GM19468 (cell line): ENCODE results near the gene ABHD3.
A peak's percentile ranks its signal among the peaks of the same experiment; 100 is the strongest.
"Not testable (repeated sequence)": the region's sequence is repeated elsewhere in the genome, so short reads cannot be mapped to it uniquely, and the experiment has no call there.

ENCODE experiments used
- ATAC-seq: cut with Tn5 transposase; IDR thresholded peaks from one replicate; pipeline ENCODE4 v1.9.1; 2021; ENCODE audit warnings: mild to moderate bottlenecking, moderate library complexity, moderate number of reproducible peaks; ENCODE audit not compliant: unreplicated experiment; ENCODE audit errors: extremely low read depth

The ABHD3 gene, protein sequence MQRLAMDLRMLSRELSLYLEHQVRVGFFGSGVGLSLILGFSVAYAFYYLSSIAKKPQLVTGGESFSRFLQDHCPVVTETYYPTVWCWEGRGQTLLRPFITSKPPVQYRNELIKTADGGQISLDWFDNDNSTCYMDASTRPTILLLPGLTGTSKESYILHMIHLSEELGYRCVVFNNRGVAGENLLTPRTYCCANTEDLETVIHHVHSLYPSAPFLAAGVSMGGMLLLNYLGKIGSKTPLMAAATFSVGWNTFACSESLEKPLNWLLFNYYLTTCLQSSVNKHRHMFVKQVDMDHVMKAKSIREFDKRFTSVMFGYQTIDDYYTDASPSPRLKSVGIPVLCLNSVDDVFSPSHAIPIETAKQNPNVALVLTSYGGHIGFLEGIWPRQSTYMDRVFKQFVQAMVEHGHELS

DNA sequence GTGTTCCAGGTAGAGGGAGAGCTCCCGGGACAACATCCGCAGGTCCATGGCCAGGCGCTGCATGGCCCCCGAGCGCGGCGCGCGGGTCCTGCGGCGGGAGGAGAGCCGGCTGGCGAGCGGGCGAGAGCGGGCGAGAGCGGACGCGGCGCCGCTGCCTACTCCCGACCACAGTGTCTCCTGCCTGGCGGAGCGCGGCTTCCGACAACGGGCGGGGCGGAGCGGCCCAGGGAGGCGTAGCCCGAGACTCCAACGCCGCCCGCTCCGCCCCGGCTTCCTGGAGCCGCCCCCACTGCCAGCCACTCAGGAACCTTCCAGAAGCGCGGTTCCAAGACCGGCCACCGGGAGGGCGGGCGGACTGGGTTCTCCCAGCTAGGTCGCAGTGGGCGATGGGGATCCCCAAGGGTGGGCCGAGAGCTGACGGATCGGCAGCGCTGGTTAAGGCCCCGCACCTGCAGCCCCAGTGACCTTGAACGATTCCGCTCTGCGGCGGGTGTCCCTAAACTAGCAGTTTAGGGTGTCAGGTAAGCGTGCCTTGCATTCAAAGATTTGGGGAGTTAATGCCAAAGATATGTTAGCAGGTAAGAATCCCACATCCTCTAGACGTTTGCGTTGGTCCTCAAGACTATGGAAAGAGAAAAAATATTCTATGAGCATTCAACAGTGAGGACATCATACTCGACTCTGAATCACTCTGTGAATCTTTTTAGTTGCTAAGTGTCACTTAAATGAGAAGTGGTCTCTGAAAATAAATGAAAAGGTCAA, at the start of gene ABHD3:
TSS of gene ABHD3 (minus strand) at position 172 of the 762 bp plus-strand sequence. CDS start at position 63, 109 bp downstream.
- peak; percentile 83 for ATAC-seq

DNA sequence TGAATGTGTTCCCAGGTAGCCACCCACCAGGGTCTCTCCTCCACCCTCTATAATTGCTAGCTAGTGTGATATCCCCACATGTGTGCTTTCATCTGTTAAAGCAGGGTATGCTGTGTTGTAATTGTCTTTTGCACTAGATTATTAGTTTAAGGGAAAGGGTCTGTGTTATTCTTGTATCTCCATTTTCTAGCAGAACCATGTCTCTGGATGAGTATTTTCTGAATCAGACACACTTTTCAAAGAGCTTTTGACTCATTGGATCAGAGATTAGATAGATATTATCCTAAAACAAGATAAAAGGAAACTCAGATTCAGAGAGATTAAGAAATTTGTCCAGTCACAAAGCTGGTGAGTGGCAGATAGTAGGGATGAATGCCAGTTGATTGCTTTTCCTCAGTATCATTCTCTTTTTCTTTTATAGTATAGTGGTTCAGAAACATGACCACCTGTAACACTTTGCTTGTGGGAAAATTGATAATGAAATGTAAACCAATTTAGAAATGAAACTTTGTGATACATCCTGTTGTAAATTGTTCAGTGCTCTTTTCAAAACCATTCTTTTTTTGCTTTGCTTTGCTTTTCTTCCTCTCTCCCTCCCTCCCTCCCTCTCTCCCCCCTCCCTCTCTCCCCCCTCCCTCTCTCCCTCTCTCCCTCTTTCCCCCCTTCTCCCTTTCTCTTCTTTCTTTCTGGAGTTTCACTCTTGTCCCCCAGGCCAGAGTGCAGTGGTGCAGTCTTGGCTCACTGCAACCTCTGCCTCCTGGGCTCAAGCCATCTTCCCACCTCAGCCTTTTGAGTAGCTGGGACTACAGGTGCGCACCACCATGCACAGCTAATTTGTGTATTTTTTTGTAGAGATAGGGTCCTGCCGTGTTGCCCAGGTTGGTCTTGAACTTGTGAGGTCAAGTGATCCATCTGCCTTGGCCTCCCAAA, 43.5 kb upstream of the ABHD3 start:
- ATAC-seq, result no peak

DNA sequence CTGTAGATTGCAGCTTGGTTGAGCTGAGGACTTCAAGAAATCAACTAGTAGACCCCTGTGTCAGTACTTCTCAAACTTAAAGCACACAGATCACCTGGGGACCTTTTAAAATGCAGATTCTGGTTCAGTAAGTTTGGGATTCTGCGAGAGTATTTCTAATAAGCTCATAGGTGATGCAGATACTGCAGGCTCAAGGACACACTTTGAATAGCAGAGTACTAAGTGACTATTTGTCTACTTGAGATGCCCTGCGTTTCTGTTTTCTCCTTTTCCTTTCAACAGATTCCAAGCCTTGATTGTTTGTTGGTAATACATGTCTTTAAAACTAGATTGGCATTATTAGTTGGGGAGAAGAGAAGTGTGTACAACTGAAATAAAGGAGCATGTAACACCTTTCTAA, 42.7 kb upstream of the ABHD3 start:
- ATAC-seq, result no peak

DNA sequence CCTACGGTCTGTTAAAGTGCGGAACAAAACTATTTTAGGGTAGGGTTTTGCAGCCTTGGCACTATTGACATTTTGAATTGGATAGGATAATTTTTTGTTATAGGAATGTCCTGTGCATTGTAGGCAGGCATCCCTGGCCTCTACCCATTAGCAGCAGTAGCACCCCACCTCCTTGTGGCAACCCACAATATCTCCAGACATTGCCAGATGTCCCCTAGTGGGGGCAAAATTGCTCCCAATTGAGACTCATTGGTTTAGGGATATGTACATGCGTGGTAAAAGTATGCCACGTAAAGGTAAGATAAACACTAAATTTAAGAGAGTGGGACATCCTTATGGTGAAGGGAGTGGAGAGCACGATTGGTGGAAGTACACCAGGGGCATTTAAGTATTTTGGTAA, 40.7 kb upstream of the ABHD3 start:
- ATAC-seq, result no peak

DNA sequence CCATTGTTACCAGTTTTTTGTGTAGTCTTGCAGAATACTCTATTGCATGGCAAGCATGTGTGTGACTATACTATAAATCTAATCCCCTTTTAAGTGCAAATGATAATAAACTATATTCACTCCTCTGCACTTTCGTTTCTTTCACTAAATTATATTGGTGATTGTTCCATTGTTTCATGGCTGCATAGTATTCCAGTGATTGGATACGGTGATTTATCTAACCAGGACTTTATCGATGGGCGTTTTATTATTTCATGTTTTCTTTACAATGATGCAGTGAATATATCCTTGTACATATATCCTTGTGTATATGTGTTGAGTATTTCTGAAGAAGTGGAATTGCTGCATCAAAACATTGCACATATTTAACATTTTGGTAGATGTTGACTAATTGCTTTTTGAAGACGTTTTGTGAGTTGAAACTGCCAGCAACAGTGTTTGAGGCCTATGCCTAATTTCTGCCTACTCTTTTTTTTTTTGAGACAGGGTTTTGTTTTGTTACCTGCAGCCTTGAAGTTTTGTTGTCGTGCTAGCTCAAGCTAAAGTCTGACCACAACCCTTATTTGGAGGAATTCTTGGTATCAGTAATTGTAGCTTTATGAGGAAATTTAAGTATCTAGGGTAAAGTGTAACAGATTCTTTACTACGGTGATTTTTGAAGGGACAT, 38.7 kb upstream of the ABHD3 start:
- no peak for ATAC-seq

DNA sequence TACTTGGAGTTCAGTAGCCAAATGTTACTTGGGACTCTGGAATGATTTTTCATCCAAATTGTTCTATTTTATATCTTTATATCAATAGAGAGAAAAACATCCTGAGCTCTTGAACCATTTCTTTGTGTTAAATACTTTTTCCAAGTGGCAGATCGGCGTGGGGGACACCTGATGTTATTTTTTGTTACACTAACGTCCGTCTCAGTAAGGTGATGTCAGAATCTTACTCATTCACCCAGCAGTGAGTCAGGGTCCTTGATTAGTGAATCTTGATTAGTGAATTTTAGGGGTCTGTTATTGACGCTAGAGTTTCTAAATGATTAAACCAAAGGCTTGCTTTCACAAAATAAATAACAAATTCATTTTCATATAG, 37.7 kb upstream of the ABHD3 start:
- ATAC-seq, result no peak

DNA sequence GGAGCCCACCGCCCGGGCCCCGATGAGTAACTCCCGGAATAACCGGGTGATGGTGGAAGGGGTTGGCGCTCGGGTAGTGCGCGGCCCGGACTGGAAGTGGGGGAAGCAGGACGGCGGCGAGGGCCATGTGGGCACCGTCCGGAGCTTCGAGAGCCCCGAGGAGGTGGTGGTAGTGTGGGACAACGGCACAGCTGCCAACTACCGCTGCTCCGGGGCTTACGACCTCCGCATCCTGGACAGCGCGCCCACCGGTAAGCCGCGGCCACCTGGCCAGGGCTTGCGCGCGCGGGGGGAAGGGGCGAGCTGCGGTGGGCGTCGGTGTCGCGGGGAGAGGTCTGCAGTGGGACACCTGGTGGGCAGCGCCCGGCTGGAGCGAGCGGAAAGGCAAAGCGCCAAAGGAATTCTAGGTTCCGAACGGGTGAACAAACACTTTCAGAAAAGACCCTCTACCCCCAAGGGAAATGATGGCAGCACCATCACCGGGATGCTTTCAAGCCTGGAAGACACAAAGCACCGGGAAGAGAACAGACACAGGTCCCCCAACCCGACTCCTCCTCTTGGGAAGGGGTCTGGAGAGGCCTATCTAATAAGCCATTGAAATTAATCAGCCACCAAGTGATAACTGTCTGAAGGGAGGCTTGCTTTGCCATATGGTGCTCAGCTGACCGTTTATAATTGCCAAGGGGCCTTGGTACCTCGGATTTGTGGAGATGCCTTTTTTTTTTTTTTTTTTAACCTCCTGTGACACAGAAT, 37.2 kb upstream of the ABHD3 start:
- ATAC-seq, result no peak

DNA sequence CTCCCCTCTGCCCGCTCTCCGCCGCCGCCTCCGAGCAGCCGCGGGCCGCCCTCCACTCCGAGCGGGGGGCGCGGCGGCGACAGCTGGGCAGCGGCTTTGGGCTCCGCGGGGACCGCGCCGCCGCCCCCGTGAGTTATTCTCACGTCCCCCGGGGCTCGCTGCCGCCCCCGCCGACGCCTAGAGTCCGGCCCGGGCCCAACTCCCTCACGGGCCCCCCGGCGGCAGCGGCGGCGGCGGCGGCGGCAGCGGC, 36.7 kb upstream of the ABHD3 start:
- ATAC-seq, result no peak

DNA sequence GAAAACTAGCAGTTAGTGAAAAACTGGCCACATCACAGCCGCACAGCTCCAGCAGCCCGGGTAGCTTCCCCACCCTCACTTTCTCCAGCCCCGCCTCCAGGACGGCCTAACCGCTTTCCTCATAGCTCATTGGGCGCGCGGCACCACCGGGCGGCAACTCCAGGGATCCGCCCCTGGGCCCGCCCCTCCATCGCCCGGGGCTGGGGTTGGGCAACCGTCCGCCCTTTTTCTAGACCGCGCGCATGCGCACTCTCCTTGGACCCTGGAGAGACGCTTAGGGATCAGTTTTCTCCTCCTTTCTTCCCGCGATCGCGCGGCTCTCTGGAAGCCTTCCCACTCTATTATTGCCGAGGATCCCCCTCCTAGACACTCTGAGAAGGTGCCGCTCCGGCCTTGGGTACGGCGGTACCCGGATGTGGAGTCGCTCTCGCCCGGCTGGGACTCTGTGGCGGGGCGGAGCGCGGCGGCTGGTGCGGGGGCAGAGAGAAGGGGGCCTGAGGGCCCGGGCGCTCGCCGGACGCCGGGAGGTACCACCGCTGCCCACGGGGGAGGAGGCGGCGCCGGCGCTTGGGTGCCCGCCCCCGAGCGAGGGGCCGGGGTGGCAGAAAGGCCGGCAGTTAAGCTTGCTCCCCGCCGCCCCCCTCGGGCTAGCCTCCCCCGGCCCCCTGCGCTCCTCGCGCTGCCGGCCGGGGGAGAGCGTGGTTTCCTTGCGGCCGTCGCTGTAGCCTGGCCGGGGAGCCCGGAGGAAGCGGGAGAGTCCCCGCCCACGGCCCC, 36.2 kb upstream of the ABHD3 start, which contains the start of gene MIB1:
TSS of gene MIB1 (plus strand) at position 255 of the 774 bp plus-strand sequence. CDS start 792 bp downstream, outside the sequence.
- ATAC-seq, result peak; percentile 93

DNA sequence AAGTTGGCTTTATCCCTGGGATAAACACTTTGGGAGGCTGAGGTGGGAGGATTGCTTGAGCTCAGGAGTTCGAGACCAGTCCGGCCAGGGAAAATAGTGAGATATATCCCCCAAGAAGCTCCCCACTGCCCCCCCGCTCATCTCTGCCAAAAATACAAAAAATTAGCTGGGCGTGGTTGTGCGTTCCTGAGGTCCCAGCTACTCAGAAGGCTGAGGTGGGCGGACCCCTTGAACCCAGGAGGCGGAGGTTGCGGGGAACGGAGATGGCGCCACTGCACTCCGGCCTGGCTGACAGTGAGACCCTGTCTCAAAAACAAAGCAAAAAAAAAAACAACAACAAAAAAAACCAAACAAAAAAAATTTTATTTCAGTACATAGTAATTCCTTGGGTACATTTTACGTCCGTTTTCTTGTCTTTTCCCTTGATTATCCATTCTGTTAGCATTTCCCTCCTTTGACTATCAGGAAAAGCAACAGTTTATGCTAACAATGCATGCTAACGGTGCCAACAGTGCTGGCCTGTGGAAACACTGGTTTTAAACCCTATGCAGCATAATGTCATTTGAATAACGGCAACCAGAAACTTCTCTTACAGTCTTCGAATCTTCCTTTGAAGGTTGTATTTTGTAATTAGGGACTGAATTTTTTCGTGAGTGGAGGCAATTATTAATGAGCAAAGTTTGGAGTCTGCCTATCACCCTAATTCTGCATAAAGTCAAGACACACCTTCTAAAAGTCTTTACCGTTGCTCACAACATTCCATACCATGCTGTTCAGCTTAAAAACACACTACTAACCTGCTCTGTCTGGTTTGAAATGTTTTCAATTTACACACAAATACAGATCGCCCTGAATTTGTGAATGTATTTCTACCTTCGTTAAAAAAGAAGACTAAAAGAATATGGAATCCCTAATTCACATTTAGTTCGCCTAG, 35.3 kb upstream of the ABHD3 start:
- no peak for ATAC-seq

DNA sequence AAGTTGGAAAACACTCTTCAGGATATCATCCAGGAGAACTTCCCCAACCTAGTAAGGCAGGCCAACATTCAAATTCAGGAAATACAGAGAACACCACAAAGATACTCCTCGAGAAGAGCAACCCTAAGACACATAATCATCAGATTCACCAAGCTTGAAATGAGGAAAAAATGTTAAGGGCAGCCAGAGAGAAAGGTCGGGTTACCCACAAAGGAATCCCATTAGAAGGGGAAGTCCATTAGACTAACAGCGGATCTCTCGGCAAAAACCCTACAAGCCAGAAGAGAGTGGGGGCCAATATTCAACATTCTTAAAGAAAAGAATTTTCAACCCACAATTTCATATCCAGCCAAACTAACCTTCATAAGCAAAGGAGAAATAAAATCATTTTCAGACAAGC, 32.4 kb upstream of the ABHD3 start:
- ATAC-seq, result not testable (repeated sequence)

DNA sequence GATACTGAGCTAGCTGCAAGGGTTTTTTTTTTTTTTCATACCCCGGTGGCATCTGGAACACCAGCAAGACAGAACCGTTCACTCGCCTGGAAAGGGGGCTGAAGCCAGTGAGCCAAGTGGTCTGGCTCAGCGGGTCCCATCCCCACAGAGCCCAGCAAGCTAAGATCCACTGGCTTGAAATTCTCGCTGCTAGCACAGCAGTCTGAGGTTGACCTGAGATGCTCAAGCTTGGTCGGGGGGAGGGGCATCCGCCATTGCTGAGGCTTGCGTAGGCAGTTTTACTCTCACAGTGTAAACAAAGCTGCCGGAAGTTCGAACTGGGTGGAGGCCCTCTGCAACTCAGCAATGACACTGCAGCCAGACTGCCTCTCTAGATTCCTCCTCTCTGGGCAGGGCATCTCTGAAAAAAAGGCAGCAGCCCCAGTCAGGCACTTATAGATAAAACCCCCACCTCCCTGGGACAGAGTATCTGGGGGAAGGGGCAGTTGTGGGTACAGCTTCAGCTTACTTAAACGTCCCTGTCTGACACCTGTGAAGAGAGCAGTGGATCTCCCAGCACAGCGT, 31.0 kb upstream of the ABHD3 start:
- no peak for ATAC-seq

DNA sequence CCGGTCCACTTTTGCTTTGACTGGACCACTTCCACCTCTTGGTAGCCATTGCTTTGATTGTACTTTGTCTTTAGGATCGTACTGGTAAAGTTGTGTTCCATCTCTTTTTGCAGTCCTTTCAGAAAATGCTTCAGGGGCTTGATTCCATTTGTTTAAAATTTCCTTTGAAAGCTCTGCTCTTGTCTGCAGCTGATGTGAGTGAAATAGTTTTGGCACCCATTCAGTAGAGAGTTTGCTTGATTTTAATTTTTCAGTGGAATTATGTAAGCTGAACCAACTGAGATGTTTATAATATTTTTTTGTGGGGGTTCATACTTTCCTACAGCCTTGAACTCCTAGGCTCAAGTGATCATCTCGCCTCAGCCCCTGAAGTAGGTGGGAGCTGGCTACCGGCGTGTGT, 28.4 kb upstream of the ABHD3 start:
- no peak for ATAC-seq

DNA sequence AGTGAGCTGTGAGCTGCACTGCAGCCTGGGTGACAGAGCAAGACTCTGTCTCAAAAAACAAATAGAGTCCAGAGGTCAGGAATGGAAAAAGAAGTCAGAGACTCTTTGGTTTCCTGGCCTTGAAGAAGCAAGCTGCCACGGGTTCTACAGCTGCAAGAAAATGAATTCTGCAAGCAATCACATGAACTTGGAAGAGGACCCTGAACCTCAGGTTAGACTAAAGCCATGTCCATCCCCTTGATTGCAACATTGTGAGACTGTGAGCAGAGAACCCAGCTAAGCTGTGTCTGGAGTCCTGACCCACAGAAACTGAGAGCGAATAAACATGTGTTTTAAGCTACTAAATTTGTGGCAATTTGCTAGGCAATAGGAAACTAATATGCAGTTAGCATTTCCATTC, 23.1 kb upstream of the ABHD3 start:
- no peak for ATAC-seq

DNA sequence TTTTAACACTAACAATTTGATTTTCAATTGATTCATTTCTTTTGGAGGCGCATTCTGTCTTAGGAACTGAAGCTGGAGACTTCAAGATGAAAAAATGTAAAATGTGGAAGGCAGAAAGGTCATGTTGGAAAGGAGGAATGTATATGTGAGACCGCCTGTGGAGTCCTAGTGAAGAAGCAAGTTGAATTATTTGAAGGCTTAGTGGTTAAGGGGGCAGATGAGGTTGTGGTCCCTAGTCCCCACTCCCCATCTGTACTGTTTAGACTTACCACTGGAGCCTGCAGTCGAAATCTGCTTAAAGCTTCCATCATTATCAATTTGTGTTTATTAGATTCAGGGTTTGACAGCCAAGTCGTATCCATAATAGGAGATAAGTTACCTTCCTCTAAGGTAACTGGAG, 20.6 kb upstream of the ABHD3 start:
- ATAC-seq, result no peak

DNA sequence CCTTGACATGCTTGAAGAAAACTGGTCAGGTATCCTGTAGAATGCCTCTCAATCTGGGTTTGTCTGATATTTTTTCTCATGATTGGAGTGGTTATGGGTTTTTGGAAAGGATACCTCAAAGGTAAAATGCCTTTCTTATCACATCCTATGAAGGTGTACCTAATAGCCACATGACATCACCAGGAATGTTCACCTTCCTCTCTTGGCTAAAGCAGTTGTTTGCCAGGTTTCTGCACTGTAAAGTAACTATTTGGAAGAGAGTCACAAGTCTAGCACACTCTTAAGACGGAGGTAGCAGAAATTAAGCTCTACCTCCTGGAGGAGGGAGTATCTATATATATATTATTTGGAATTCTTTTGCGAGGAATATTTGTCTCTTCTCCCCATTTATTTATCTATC, 18.1 kb upstream of the ABHD3 start:
- no peak for ATAC-seq

DNA sequence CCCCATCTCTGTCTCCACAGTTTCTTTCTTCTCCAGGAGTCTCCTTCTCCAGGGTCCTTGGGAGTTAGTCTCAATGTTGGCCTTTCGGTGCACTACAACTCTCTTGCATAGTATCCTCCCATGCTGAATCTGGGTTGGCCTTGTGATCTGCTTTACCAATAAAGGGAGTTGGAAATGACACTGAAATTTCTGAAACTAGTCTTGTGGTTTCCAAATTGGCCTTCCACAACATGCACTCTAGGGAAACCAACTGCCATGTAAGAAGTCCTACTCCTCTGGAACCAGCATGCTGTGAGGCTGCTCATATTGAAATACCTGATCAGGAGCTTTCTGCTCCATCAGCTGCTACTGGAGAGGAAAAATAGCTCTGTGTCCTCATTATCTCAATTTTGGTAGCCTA, 9.9 kb upstream of the ABHD3 start:
- ATAC-seq, result no peak
